Dermis microvascular lymphatic vessel endothelial cell (primary cell): ENCODE results near the gene ARSG. TPM values are rescaled to one million over a fixed set of nuclear protein-coding genes. Genes with fewer than 3 reads are reported as not detected.

Experiments
- DNase-seq, 2 donors: peaks; one replicate each; pipeline versions ENCODE4 v3.0.0 to v3.0.0-alpha.2; 2010; ENCODE audit warnings: low read depth in 2 of 2
- total RNA-seq: library from RNA; depleted of rRNA; stranded (reverse); fragments of >200 nt; gene quantifications from 2 replicates; pipeline ENCODE4 v1.2.1, GENCODE V29; 2014

The ARSG gene
- total RNA-seq, 1 donor from 2014 or later: 1.5 TPM

GRCh38 chr17:68468788-68469187 lies 177.5 kb downstream of the ARSG start:
- no peak for DNase-seq

Other genes with a start within 250 kb of the ARSG start
- 23.4 and 35.8 TPM in 2 replicates for gene AMZ2, start 43.5 kb upstream of the ARSG start, total RNA-seq
- gene SLC16A6, start 368 bp upstream of the ARSG start, total RNA-seq: 1.0 and 2.8 TPM in 2 replicates
- gene WIPI1, start 166.0 kb downstream of the ARSG start, total RNA-seq: 49.6 and 92.8 TPM in 2 replicates
- 272 and 418 TPM in 2 replicates for gene PRKAR1A, start 220.9 kb downstream of the ARSG start, total RNA-seq